NB4 (cell line): ENCODE measurements around the gene RNASEL.

ENCODE experiments used
- MYC ChIP-seq: IDR thresholded peaks from 2 replicates; pipeline ENCODE4 v1.6.1; 2011; ENCODE audit warnings: low read depth, low read length
- TF ChIP-seq, protein P1 (sequence below): IDR thresholded peaks from one replicate; pipeline ENCODE4 v1.5.1; 2012; ENCODE audit warnings: low read depth, low read length
- TF ChIP-seq, protein P2 (sequence below): IDR thresholded peaks from 2 replicates; pipeline ENCODE4 v1.6.1; 2011; ENCODE audit warnings: low read depth, low read length

- TF ChIP-seq MYC, result no peak
- TF ChIP-seq, protein P1, sequence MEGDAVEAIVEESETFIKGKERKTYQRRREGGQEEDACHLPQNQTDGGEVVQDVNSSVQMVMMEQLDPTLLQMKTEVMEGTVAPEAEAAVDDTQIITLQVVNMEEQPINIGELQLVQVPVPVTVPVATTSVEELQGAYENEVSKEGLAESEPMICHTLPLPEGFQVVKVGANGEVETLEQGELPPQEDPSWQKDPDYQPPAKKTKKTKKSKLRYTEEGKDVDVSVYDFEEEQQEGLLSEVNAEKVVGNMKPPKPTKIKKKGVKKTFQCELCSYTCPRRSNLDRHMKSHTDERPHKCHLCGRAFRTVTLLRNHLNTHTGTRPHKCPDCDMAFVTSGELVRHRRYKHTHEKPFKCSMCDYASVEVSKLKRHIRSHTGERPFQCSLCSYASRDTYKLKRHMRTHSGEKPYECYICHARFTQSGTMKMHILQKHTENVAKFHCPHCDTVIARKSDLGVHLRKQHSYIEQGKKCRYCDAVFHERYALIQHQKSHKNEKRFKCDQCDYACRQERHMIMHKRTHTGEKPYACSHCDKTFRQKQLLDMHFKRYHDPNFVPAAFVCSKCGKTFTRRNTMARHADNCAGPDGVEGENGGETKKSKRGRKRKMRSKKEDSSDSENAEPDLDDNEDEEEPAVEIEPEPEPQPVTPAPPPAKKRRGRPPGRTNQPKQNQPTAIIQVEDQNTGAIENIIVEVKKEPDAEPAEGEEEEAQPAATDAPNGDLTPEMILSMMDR, result no peak
- TF ChIP-seq, protein P2, sequence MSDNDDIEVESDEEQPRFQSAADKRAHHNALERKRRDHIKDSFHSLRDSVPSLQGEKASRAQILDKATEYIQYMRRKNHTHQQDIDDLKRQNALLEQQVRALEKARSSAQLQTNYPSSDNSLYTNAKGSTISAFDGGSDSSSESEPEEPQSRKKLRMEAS, result no peak
Measured at GRCh38 chr1:182608845-182609610, 20.0 kb upstream of the RNASEL start.
